Measurements from ENCODE around the gene HPN.
"Not testable (repeated sequence)": the region's sequence is repeated elsewhere in the genome, so short reads cannot be mapped to it uniquely, and the experiment has no call there.

The HPN gene

GRCh38 chr19:35041548-35042055 is at the start of gene HPN:
TSS of gene HPN (plus strand) at chr19:35041721. CDS start at chr19:35042507, 786 bp downstream.
- peak within 1 kb of the TSS; percentile 42 for H3K27ac Mint-ChIP-seq
- no peaks in the 10 kb centered on the region for H3K36me3 Mint-ChIP-seq (ENCODE audit: low read depth)
- peaks cover 29% of the 10 kb centered on the region for H3K4me1 Mint-ChIP-seq
- peaks cover 8% of the 10 kb centered on the region for H3K27me3 Mint-ChIP-seq
- peak within 1 kb of the TSS; percentile 51 for H3K4me3 Mint-ChIP-seq
- DNase-seq: no peak
- no peak for ATAC-seq
- no peaks in the 10 kb centered on the region for H3K9me3 Mint-ChIP-seq

GRCh38 chr19:34992582-34992981 is 48.9 kb upstream of the HPN start:
- ATAC-seq; DNase-seq; H3K36me3 Mint-ChIP-seq (ENCODE audit: low read depth); H3K27ac Mint-ChIP-seq; H3K9me3 Mint-ChIP-seq; H3K4me3 Mint-ChIP-seq; H3K27me3 Mint-ChIP-seq: not testable (repeated sequence)
- peaks cover 59% of the 10 kb centered on the region for H3K4me1 Mint-ChIP-seq

DNA sequence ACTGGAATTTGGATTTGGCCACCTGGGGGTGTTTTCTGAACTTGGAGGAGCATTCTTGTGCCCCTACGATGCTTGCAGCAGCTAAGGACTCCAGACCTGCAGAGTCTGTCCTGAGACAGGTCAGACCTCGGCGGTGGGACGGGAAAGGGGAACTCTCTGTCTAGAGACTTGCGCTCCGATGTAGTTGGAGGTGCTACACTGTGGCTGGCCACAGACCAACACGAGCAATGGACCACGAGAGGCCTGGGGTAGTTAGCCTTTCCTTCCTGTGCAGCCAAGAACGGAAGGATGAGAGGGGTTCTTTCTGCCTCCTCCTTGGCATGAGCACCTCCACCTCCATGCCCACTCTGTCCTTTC is 47.3 kb upstream of the HPN start:
- DNase-seq: no peak
- H3K4me3 Mint-ChIP-seq: no peak overlapping the region
- H3K36me3 Mint-ChIP-seq (ENCODE audit: low read depth): peaks cover 6% of the 10 kb centered on the region
- no peak for ATAC-seq
- peaks cover 2% of the 10 kb centered on the region for H3K27me3 Mint-ChIP-seq
- H3K4me1 Mint-ChIP-seq: peaks cover 60% of the 10 kb centered on the region
- H3K27ac Mint-ChIP-seq: no peak overlapping the region
- H3K9me3 Mint-ChIP-seq: peaks cover 4% of the 10 kb centered on the region

DNA sequence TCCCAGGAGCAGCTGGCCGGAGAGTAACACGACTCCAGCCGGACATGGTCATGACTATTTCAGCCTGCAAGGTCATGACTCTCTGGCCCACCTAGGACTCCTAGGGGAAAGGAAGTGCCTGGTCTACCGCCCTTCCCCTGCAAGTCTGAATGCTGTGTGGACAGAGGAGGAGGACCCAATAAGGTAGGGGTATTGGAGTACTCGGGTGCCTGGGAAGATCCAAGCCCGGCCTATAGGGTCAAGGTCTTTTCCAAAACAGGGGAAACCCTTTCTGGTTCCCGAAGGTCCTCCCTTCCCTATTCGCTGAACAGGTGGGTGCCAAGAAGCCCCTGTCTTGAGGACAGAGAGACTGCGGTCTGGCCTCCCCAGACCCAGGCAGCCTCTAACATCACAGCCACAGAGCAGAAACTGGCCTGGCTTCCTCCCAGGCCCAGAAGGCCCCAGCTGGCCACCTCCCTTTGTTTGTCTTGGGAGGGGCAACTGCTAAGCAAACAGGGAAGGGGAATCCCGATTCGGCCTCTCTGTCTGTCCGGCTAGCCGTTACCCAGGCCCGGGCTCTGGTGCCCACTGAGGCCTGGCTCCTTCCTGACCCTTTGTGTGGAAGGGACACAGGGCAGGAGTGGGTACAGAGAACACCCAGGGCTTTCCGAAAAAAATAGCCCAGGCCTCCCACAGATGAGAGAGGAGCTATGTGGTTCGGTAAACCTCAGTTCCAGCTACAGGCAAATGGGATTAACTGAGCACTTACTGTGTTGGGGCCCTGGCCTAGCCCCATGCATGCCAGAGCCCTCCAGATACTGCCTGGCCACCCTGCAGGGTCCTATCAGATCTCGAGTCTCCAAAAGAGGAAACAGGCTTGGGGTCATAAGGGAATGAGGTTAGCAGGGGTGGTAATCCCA is 46.6 kb upstream of the HPN start:
- Mint-ChIP-seq H3K27ac (no peak overlapping the region), H3K9me3 (peaks cover 4% of the 10 kb centered on the region), H3K36me3 (ENCODE audit: low read depth) (peaks cover 6% of the 10 kb centered on the region), H3K4me1 (peaks cover 58% of the 10 kb centered on the region), H3K4me3 (no peak overlapping the region), H3K27me3 (peaks cover 2% of the 10 kb centered on the region)
- no peak for DNase-seq
- ATAC-seq: no peak

- Mint-ChIP-seq H3K9me3 (peaks cover 2% of the 10 kb centered on the region), H3K27ac (no peak overlapping the region), H3K27me3 (peaks cover 2% of the 10 kb centered on the region), H3K36me3 (ENCODE audit: low read depth) (peaks cover 5% of the 10 kb centered on the region), H3K4me3 (no peak overlapping the region), H3K4me1 (peaks cover 54% of the 10 kb centered on the region)
- ATAC-seq: no peak
- no peak for DNase-seq
Observed at GRCh38 chr19:34995551-34995950, 46.0 kb upstream of the HPN start.

DNA sequence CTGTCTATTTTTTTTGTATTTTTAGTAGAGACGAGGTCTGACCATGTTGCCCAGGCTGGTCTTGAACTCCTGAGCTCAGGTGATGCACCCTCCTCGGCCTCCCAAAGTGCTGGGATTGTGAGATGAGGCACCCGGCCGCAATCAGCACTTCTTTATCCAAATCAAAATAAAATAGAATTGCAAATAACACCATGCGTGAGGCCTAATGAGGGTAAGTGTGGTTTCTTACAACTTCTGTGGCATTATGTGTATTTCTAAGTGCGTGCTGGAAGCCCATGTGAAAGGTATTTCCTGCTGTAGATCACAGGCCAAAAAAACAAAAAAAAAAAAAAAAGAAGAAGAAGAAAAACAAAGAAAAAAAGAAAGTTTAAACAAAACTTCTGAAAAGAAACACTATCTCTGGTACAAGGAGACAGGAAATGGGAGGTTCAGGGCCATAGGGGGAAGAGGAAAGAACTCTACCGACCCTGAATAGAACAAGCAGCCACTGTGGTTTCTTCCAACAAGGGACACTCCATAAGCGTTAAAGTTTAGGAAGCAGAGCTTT is 44.4 kb upstream of the HPN start:
- Mint-ChIP-seq H3K36me3 (ENCODE audit: low read depth) (peaks cover 13% of the 10 kb centered on the region), H3K27ac (peak overlapping the region; percentile 86), H3K4me3 (peak overlapping the region; percentile 54), H3K27me3 (no peaks in the 10 kb centered on the region), H3K9me3 (no peaks in the 10 kb centered on the region), H3K4me1 (peaks cover 48% of the 10 kb centered on the region)
- DNase-seq (no peak), ATAC-seq (no peak)

- peak overlapping the region; percentile 86 for H3K27ac Mint-ChIP-seq
- not testable (repeated sequence) for H3K27me3 Mint-ChIP-seq, ATAC-seq, H3K9me3 Mint-ChIP-seq, DNase-seq
- peaks cover 24% of the 10 kb centered on the region for H3K36me3 Mint-ChIP-seq (ENCODE audit: low read depth)
- peak overlapping the region; percentile 79 for H3K4me3 Mint-ChIP-seq
- H3K4me1 Mint-ChIP-seq: peaks cover 57% of the 10 kb centered on the region
Observed at GRCh38 chr19:34998224-34998623, 43.3 kb upstream of the HPN start.

DNA sequence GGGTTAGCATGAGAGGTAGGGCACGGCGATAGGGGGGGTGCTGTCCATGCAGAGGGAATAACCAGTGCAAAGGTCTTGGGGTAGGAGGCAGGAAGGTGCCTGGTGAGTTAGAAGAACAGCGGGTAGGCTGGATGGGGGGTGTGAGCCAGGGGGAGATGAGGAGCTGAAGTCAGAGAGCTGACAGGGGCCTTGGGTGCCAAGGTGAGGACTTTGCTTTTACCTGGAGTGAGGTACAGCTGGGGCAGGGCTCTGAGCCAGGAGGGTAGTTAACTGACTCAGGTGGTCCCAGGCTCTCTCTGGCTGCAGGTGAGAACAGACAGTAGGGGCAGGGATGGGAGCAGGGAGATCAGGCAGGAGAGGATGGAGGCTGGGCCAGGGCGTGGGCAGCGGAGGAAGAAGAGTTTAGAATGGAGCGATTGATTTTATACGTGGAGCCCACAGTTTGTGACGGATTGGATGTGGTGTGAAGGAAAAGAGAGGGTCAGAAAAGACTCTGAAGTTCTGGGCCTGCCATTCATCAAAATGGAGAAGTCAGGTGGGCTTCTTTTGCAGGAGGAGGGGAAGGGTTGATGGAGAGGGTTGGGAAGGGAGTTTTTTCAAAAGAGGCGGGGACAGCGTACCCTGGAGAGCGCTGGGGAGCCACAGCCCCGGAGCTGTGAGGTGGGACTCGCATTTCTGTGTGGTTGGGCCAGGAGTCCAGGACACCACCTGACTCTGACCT is 42.6 kb upstream of the HPN start:
- H3K9me3 Mint-ChIP-seq: no peaks in the 10 kb centered on the region
- peaks cover 26% of the 10 kb centered on the region for H3K36me3 Mint-ChIP-seq (ENCODE audit: low read depth)
- H3K27me3 Mint-ChIP-seq: no peaks in the 10 kb centered on the region
- H3K4me3 Mint-ChIP-seq: peak overlapping the region; percentile 79
- H3K4me1 Mint-ChIP-seq: peaks cover 63% of the 10 kb centered on the region
- DNase-seq (no peak), ATAC-seq (no peak)
- H3K27ac Mint-ChIP-seq: peak overlapping the region; percentile 85

DNA sequence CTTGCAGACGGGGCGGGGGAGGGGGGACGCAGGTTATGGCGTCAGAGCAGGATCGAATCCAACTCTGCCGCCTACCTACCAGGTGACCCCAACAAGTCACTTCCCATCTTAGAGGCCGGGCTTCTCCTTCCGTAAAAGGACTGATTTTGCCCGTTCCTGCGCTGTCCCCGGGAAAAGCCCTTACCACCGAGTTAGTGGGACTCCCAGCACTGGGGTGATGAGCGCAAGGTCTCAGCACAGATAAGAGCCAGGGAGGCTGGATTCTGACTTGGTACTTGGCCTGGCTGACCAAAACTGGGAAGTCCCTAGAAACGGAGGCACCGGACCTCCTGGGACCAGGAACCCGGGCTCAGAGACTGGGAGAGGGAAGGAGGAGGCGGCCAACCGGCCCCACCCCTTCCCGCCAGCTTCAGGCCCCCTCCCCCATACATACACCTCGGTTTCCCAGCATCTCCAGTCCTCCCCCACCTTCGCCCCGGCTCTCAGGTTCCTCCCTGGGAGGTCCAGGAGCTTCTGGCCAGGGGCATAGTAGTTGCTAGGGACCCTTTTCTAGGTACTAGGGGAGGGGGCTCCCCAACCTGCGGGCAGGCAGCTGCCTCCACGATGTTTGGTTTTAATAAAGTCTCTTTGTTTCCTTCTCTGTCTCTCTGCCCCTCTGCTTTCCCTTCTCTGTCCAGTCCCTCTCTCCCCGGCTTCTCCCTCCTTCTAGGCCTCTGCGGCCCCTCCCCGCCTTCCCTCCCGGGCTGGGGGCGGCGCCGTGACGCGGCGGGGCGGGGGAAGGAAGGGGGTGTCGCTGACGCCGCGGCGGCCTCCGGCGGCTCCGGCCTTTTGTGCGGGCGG is 41.8 kb upstream of the HPN start, which contains the start of gene GRAMD1A:
Gene GRAMD1A, plus strand, starts transcription at position 826 of the 840 bp plus-strand sequence. CDS start 156 bp downstream, outside the sequence.
- peak; percentile 55 for ATAC-seq
- Mint-ChIP-seq H3K4me1 (peaks cover 68% of the 10 kb centered on the region), H3K27me3 (no peaks in the 10 kb centered on the region)

GRCh38 chr19:35000338-35000646 is 41.2 kb upstream of the HPN start:
- ATAC-seq (no peak), DNase-seq (no peak)
- H3K36me3 Mint-ChIP-seq (ENCODE audit: low read depth): peaks cover 31% of the 10 kb centered on the region
- no peaks in the 10 kb centered on the region for H3K27me3 Mint-ChIP-seq
- no peaks in the 10 kb centered on the region for H3K9me3 Mint-ChIP-seq
- H3K4me1 Mint-ChIP-seq: peaks cover 68% of the 10 kb centered on the region
- H3K4me3 Mint-ChIP-seq: peak overlapping the region; percentile 79
- H3K27ac Mint-ChIP-seq: no peak overlapping the region

More for the DNA sequence above, 41.8 kb upstream of the HPN start, which contains the start of gene GRAMD1A:
- H3K9me3 Mint-ChIP-seq: no peaks in the 10 kb centered on the region
- H3K4me3 Mint-ChIP-seq: peak within 1 kb of the TSS; percentile 100
- H3K27ac Mint-ChIP-seq: peak within 1 kb of the TSS; percentile 98
- peaks cover 31% of the 10 kb centered on the region for H3K36me3 Mint-ChIP-seq (ENCODE audit: low read depth)
- DNase-seq: peak; percentile 85

- Mint-ChIP-seq H3K9me3 (no peaks in the 10 kb centered on the region), H3K4me3 (peak overlapping the region; percentile 100), H3K4me1 (peaks cover 67% of the 10 kb centered on the region), H3K27ac (peak overlapping the region; percentile 98), H3K27me3 (no peaks in the 10 kb centered on the region), H3K36me3 (ENCODE audit: low read depth) (peaks cover 34% of the 10 kb centered on the region)
- DNase-seq: peak; percentile 67
- peak; percentile 26 for ATAC-seq
Observed at GRCh38 chr19:35000647-35001501, 40.6 kb upstream of the HPN start.

GRCh38 chr19:35002037-35002535 is 39.4 kb upstream of the HPN start:
- no peak for DNase-seq
- peaks cover 42% of the 10 kb centered on the region for H3K36me3 Mint-ChIP-seq (ENCODE audit: low read depth)

More at GRCh38 chr19:35002037-35002535, 39.4 kb upstream of the HPN start:
- ATAC-seq: no peak
- H3K27me3 Mint-ChIP-seq: no peaks in the 10 kb centered on the region
- H3K27ac Mint-ChIP-seq: peak overlapping the region; percentile 98
- no peaks in the 10 kb centered on the region for H3K9me3 Mint-ChIP-seq
- H3K4me1 Mint-ChIP-seq: peaks cover 62% of the 10 kb centered on the region
- peak overlapping the region; percentile 100 for H3K4me3 Mint-ChIP-seq

Measured in activated naive CD8-positive, alpha-beta T cell treated with anti-CD3 and anti-CD28 coated beads, Interleukin-2, amount 50 U/mL, for 24 hours (primary cell).